ENCODE measurements around the gene NT5E. TPM values are rescaled to one million over a fixed set of nuclear protein-coding genes. Genes with fewer than 3 reads are reported as not detected.
"Not testable (repeated sequence)": the region's sequence is repeated elsewhere in the genome, so short reads cannot be mapped to it uniquely, and the experiment has no call there.

Gene NT5E
- total RNA-seq, 1 donor from 2014 or later, result 4.7 TPM

GRCh38 chr6:85494547-85495536 is 45.0 kb downstream of the NT5E start:
- DNase-seq, result no peak

GRCh38 chr6:85496009-85496579 is 46.2 kb downstream of the NT5E start:
- no peak for DNase-seq

GRCh38 chr6:85496856-85497255 is 47.0 kb downstream of the NT5E start:
- DNase-seq, result no peak

- no peak for DNase-seq
Measured at GRCh38 chr6:85498596-85499258, 48.8 kb downstream of the NT5E start.

GRCh38 chr6:85506441-85507093 is 56.7 kb downstream of the NT5E start:
- DNase-seq, result no peak

- DNase-seq, result no peak
Measured at GRCh38 chr6:85516168-85516567, 66.3 kb downstream of the NT5E start.

- not testable (repeated sequence) for DNase-seq
Measured at GRCh38 chr6:85524281-85524680, 74.4 kb downstream of the NT5E start.

- no peak for DNase-seq
Measured at GRCh38 chr6:85537055-85537494, 87.2 kb downstream of the NT5E start.

GRCh38 chr6:85544776-85545175 is 94.9 kb downstream of the NT5E start:
- DNase-seq, result no peak

Other genes with a start within 250 kb of the NT5E start
- 204 TPM for gene SNX14, start 143.8 kb downstream of the NT5E start, total RNA-seq
- 118 TPM for gene SYNCRIP, start 192.8 kb downstream of the NT5E start, total RNA-seq